ENCODE results near the gene C2orf68.
"Not testable (repeated sequence)": the region's sequence is repeated elsewhere in the genome, so short reads cannot be mapped to it uniquely, and the experiment has no call there.

C2orf68 gene, protein sequence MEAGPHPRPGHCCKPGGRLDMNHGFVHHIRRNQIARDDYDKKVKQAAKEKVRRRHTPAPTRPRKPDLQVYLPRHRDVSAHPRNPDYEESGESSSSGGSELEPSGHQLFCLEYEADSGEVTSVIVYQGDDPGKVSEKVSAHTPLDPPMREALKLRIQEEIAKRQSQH

GRCh38 chr2:85611705-85612587 is at the start of gene C2orf68:
Gene C2orf68 (minus strand): TSS chr2:85612066. CDS start chr2:85611984, 82 bp downstream.
- peak; percentile 67 to 90 for DNase-seq

DNA sequence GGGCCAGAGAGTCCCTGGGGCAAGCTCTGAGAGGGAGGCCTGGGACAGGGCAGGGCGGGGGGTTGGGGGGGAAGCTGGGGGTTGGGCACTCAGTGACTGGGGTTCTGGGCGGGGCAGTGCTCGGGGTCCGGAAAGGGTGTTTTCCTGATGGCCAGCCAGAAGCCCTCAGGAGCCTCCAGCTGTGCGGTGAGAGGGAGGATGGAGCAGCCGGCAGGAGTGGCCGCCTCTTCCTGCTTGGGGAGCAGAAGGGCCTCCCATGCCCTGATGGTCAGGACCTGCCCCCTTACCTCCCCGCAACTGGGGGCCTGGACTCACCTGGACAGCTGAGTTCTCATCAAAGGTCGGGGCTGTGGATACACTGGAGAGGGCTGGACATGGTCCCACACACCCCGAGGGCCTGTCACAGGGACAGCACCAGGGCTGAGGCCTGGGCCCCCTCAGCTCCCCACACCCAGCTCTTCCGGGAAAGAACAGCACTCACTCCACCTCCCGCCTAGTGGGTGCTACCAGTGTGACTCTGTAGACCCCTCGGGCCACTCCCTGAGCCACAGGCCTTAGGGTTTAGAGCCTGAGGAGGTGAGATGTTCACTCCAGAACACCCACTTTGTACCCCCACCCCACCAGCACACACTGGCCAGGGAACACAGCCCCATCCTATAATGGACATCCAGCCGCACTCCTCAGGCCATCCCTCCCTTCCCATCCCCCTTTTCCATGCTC is 49.4 kb upstream of the C2orf68 start:
- no peak for DNase-seq

- no peak for DNase-seq
Measured at GRCh38 chr2:85660725-85661124, 48.9 kb upstream of the C2orf68 start.

- DNase-seq: not testable (repeated sequence)
Measured at GRCh38 chr2:85660301-85660700, 48.4 kb upstream of the C2orf68 start.

DNA sequence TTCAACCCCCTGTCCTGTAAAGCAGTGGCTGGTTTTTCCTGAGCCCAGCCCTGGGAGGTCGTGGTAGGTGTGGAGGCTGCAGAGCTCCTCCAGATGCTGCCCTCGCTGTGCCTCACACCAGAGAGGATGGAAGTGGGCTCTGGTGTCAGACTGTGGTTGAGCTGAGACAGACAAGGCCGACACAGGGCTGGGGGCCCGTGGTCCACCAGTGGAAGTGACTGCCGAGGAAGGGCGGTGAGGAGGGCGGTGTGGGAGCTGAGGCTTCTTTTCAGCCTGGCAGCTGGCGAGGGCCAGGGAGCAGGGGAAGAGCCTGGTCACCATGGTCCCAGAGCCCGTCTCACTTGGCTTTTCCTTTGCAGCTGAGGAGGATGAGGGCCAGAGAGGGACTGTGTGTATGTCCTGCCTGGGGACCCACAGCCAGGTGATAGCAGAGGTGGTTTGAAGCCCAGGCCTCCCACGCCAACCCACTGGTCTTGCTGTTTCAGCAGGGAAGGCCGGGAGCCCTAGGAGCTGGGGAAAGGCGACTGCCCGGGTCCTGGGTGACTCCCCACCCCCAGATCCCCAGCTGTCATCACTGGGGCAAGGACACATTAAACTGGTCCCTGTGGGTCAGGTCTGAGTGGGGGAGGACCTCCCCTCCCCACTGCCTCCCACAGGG is 47.6 kb upstream of the C2orf68 start:
- no peak for DNase-seq

- not testable (repeated sequence) for DNase-seq
Measured at GRCh38 chr2:85657399-85657798, 45.5 kb upstream of the C2orf68 start.

DNA sequence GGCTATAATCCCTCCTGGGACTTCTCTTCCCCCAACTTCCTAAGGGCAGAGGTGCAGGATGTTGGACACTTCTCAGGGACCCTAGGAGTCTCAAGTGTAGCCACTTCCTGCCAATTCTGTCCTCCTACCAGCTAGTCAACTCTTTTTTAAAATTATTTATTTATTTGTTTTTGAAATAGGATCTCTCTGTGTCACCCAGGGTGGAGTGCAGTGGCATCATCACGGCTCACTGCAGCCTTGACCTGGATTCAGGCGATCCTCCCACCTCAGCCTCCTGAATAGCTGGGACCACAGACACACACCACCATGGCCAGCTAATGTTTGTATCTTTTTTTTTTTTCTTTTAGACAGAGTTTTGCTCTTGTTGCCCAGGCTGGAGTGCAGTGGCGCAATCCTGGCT is 44.6 kb upstream of the C2orf68 start:
- no peak for DNase-seq

DNA sequence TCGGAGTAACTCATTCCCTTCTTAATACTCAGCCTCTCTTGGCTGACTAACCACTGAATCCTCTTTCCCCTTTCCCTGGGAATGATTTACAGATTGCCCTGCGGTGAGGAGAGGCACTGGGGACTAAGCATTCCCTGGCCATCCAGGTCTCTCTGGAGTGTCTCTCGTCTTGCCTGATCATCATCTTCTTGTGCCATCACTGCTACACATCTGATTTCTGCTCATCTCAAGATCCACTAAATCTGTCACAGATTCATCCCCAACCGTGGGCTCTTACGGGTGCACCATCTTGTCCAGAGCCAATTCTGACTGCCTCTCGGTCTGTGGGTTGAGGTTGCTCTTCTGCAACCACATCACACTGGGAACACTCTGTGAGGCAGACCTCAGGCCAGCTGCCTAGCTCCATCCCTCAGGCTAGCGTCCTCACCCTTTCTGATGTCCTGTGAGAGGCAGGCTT is 44.1 kb upstream of the C2orf68 start:
- DNase-seq: no peak

DNA sequence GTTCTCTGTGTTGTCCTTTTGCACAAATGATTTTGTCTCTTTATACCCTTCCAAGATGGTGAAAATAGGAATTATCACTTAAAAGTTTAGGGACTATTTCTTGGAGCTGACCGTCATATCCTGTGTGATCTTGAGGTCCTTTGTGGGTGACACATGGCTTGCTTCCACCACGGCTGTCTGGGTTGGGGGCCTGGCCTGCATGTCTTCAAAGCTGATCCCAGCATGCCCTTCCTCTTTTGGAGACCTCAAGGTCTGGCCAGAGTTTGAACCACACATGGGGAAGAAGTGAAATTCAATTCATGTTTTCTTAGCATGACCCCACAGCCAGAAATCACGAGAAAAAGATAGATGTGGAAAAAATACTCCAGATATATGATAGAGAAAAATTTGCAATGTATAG is 42.1 kb upstream of the C2orf68 start:
- DNase-seq: no peak

- no peak for DNase-seq
Measured at GRCh38 chr2:85652056-85652455, 40.2 kb upstream of the C2orf68 start.

DNA sequence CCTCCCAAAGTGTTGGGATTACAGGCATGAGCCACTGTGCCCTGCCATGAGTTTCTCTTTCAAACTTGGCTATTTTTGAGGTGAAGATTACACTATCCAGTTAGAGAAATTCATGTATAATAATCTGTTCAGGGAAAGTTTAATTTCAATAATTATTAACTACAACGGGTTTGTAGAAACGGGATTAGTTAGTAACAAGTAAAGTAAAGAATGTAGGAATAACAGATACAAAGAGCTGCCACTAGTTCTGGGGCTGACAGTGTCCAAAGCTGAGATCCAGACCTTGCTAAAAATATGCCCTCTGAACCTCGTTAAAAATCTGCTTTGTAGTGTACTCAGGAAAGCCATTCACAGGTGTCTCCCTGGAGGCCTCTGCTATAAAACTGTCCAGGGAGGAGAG is 39.2 kb upstream of the C2orf68 start:
- DNase-seq: no peak

DNA sequence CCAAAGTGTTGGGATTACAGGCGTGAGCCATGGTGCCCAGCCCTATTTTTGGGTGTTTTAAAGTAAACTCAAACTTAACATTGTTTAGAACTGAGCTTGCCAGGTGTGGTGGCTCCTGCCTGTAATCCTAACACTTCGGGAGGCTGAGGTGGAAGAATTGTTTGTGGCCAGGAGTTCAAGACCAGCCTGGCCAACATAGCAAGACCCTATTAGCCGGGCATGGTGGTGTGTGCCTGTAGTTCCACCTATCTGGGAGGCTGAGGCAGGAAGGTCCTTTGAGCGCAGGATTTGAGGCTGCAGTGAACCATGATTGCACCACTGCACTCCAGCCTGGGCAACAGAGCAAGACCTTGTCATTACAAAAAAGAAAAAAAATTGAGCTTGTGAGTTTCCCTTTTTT is 38.6 kb upstream of the C2orf68 start:
- no peak for DNase-seq

GRCh38 chr2:85649201-85650190 is 37.6 kb upstream of the C2orf68 start:
- no peak for DNase-seq

DNA sequence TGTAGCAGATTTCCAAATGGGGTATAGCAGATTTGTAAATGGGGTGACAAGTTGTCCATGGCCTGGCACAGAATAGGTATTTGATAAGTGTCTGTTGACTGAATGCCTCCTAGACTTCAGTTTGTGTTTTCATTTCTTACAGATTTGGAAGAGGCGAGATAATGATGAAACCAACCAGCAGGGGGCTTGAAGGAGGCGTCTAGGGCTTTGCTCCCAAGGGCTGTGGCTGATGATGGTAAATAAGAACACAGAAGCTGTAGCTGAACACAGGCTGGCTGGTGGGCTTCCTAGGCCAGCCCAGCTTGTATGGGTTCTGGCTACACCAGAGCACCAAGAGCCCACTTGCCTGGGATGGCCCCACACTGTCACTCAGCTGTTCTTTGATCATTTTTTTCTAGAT is 36.8 kb upstream of the C2orf68 start:
- no peak for DNase-seq

DNA sequence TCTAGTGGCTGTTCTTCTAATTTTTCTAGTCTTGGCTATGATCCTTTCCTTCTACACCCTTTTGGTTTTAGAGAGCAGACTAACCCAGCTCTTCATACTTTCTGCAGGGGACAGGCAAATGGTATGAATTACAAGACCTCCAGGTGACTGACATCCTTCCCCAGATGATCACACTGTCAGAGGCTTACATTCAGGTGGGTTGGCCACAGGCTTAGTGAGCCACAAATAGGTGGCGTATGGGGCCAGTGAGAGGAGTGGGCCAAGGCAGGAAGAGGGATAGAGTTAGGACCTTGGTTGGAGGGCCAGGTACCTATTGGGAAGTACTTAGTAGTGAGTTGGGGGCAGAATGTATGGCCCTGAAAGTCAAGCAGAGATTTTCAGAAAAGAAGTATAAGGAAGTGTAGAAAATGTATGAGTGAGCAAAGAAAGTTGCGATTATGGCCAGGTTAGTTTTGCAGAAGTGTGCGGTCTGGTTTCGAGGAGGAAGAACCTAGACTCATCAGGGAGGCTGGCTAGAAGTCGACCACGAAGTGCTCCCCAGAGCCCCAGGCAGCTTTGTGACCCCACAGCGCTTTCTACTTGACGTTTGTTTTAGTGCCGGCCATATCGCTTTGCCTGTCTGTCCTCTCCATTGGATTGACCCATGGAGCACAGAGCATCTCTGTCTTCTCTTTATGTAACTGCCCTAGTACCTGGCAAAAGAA is 36.1 kb upstream of the C2orf68 start:
- DNase-seq: no peak

GRCh38 chr2:85646166-85646565 is 34.3 kb upstream of the C2orf68 start:
- DNase-seq: no peak

GRCh38 chr2:85644909-85645308 is 33.0 kb upstream of the C2orf68 start:
- no peak for DNase-seq

- DNase-seq: no peak
Measured at GRCh38 chr2:85642725-85643124, 30.9 kb upstream of the C2orf68 start.

DNA sequence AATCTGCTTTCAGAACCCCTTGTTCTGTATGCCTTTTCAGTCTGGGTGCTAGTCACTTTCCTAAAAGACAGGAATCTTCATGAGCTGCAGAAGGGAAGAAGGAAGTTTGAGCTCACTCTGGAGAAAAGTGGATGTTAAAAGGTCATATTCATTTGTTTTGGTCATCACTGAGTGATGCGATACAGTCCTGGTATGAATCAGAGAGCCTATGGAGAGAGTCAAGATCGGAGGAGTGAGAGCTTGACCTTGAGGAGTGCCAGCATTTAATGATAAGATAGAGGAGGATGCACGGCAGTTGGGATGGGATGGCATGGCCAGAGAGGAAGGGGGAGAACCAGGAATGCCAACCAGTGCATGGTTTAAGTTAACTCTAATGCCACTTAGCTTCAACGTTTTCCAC is 23.8 kb upstream of the C2orf68 start:
- DNase-seq: no peak

DNA sequence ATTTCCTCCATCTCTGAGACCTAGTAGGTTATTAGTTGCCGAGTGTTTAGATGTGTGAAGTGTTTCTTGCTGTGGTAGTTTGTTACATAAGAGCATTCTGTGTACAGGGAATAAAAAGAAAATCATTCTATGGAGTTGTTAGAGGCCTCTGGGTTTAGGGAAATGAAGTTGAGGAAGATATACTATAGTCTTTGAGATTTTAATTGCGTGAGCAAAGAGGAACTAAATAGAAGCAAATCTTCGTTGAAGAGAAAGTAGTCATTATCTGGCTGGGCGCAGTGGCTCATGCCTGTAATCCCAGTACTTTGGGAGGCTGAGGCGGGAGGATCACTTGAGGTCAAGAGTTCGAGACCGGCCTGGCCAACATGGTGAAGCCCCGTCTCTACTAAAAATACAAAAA is 23.1 kb upstream of the C2orf68 start:
- no peak for DNase-seq

GRCh38 chr2:85631316-85631715 is 19.4 kb upstream of the C2orf68 start:
- DNase-seq: no peak
